RKO (cell line): ENCODE results near the gene KCNMA1.

ENCODE experiments used
- DNase-seq: peaks from one replicate; pipeline ENCODE4 v3.0.0-alpha.2; 2016; ENCODE audit warnings: low spot score

The KCNMA1 gene

GRCh38 chr10:76887223-76888010, 750.2 kb downstream of the KCNMA1 start:
- DNase-seq = no peak

- DNase-seq = no peak
Observed at GRCh38 chr10:76885816-76886215, 751.8 kb downstream of the KCNMA1 start.

- DNase-seq = no peak
Observed at GRCh38 chr10:76884673-76885275, 752.8 kb downstream of the KCNMA1 start.

- DNase-seq = no peak
Observed at GRCh38 chr10:76883596-76883995, 754.0 kb downstream of the KCNMA1 start.

GRCh38 chr10:76882796-76883195, 754.8 kb downstream of the KCNMA1 start:
- DNase-seq = no peak

- no peak for DNase-seq
Observed at GRCh38 chr10:76882245-76882644, 755.4 kb downstream of the KCNMA1 start.

- DNase-seq = no peak
Observed at GRCh38 chr10:76881477-76882220, 756.0 kb downstream of the KCNMA1 start.

GRCh38 chr10:76880931-76881330, 756.7 kb downstream of the KCNMA1 start:
- no peak for DNase-seq

- DNase-seq = no peak
Observed at GRCh38 chr10:76879116-76879913, 758.3 kb downstream of the KCNMA1 start.

GRCh38 chr10:76878514-76878913, 759.1 kb downstream of the KCNMA1 start:
- no peak for DNase-seq

- no peak for DNase-seq
Observed at GRCh38 chr10:76874896-76875295, 762.7 kb downstream of the KCNMA1 start.

GRCh38 chr10:76874176-76874575, 763.4 kb downstream of the KCNMA1 start:
- DNase-seq = no peak

- DNase-seq = no peak
Observed at GRCh38 chr10:76871697-76872295, 765.8 kb downstream of the KCNMA1 start.

- DNase-seq = no peak
Observed at GRCh38 chr10:76869931-76870330, 767.7 kb downstream of the KCNMA1 start.

GRCh38 chr10:76868098-76868977, 769.3 kb downstream of the KCNMA1 start:
- no peak for DNase-seq

- no peak for DNase-seq
Observed at GRCh38 chr10:76866841-76867586, 770.6 kb downstream of the KCNMA1 start.

GRCh38 chr10:76864922-76865321, 772.7 kb downstream of the KCNMA1 start:
- DNase-seq = no peak

GRCh38 chr10:76858721-76859120, 778.9 kb downstream of the KCNMA1 start:
- no peak for DNase-seq

- no peak for DNase-seq
Observed at GRCh38 chr10:76840802-76841201, 796.8 kb downstream of the KCNMA1 start.

- no peak for DNase-seq
Observed at GRCh38 chr10:76839276-76839675, 798.3 kb downstream of the KCNMA1 start.
